Measurements from ENCODE around the gene CSH2.
A peak's percentile ranks its signal among the peaks of the same experiment; 100 is the strongest.
"Not testable (repeated sequence)": the region's sequence is repeated elsewhere in the genome, so short reads cannot be mapped to it uniquely, and the experiment has no call there.

Gene CSH2

GRCh38 chr17:63854709-63855108 is 18.8 kb downstream of the CSH2 start:
- no peak overlapping the region for H3K27ac Mint-ChIP-seq
- no peaks in the 10 kb centered on the region for H3K9me3 Mint-ChIP-seq
- peaks cover under 1% of the 10 kb centered on the region for H3K4me1 Mint-ChIP-seq (ENCODE audit: low read depth)
- H3K4me3 Mint-ChIP-seq: no peak overlapping the region
- peaks cover 10% of the 10 kb centered on the region for H3K27me3 Mint-ChIP-seq
- intact Hi-C loops (cut with micrococcal nuclease): no loop called here
- no peaks in the 10 kb centered on the region for H3K36me3 Mint-ChIP-seq (ENCODE audit: low read depth)

DNA sequence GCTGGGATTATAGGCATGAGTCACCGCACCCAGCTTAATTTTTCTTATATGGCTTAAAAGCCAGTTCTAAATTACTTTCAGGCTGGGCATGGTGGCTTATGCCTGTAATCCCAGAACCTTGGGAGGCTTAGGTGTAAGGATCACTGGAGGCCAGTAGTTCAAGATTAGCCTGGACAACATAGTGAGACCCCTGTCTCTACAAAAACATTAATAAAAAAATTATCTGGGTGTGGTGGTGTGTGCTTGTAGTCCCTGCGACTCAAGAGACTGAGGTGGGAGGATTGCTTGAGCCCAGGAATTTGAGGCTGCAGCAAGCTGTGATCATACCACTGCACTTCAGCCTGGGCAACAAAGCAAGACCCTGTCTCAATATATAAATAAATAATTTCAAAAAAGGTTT is 20.2 kb downstream of the CSH2 start:
- Mint-ChIP-seq H3K27ac (no peak overlapping the region), H3K4me3 (no peak overlapping the region), H3K36me3 (ENCODE audit: low read depth) (no peaks in the 10 kb centered on the region), H3K9me3 (peaks cover 1% of the 10 kb centered on the region), H3K27me3 (peaks cover 7% of the 10 kb centered on the region), H3K4me1 (ENCODE audit: low read depth) (peaks cover 10% of the 10 kb centered on the region)
- intact Hi-C loops (cut with micrococcal nuclease): no loop called here

DNA sequence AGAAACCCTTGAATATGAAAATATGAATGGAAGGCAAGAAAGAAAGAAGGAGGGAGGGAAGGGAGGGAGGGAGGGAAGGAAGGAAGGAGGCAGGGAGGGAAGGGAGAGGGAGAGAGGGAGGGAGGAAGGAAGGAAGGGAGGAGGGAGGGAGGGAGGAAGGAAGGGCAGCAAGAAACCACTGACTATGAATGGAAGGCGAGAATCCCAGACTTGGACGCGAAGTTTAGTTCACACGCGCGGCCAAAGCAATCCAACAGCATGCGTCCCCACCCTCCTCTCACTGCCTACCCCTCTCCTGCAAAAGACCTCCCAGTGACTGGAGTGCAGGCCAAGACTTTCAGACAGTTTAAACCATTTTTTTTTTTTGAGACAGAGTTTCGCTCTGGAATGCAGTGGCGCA is 23.1 kb downstream of the CSH2 start:
- H3K4me3 Mint-ChIP-seq: no peak overlapping the region
- intact Hi-C loops (cut with micrococcal nuclease): no loop called here
- H3K9me3 Mint-ChIP-seq: peaks cover 8% of the 10 kb centered on the region
- H3K27me3 Mint-ChIP-seq: peaks cover 7% of the 10 kb centered on the region
- H3K4me1 Mint-ChIP-seq (ENCODE audit: low read depth): peaks cover 15% of the 10 kb centered on the region
- H3K36me3 Mint-ChIP-seq (ENCODE audit: low read depth): no peaks in the 10 kb centered on the region
- no peak overlapping the region for H3K27ac Mint-ChIP-seq

- H3K4me1 Mint-ChIP-seq (ENCODE audit: low read depth): peaks cover 18% of the 10 kb centered on the region
- H3K36me3 Mint-ChIP-seq (ENCODE audit: low read depth): no peaks in the 10 kb centered on the region
- H3K27me3 Mint-ChIP-seq: peaks cover 7% of the 10 kb centered on the region
- H3K4me3 Mint-ChIP-seq: peak overlapping the region; percentile 83
- peak overlapping the region; percentile 99 for H3K27ac Mint-ChIP-seq
- peaks cover 8% of the 10 kb centered on the region for H3K9me3 Mint-ChIP-seq
- intact Hi-C loops (cut with micrococcal nuclease): loop anchor here (1.0 kb wide), 1 partner anchor 8 kb away; no protein-coding TSS in a partner anchor
These were observed 24.4 kb downstream of the CSH2 start for GRCh38 chr17:63848834-63849689.

DNA sequence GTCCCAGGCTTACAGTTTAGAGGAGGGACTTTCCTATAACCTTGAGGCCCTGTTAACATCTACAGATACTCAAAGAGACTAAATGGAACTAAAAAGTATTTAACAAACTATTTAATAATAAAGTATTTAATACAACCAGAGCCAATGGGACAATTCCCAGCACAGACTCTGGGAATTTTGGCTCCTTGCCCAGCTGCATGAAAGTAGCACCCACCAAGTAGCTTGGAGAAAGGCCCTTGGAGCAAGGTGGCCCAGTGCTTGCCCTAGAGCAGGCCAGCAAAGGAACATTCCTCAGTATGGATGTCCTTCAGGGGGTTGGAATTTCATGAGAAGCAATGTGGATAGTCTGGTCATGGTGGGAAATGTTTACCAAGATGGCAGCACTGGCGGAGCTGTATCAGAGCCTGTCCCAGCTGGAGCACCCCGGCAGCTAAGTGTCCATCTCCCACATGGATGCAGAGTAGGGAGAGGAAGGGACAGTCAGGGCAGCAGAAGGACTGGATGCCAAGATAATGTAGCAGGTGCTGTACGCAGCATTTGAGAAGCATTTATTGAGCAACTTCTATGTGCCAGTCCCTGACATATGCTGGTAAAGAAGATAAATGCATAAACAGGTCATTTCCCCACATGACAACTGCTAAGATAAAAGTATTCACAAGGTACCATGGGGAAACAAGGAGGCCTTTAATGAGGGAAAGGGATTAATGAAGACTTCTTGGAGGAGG is 25.8 kb downstream of the CSH2 start:
- H3K36me3 Mint-ChIP-seq (ENCODE audit: low read depth): no peaks in the 10 kb centered on the region
- peak overlapping the region; percentile 59 for H3K27ac Mint-ChIP-seq
- H3K4me1 Mint-ChIP-seq (ENCODE audit: low read depth): peaks cover 28% of the 10 kb centered on the region
- H3K9me3 Mint-ChIP-seq: peaks cover 8% of the 10 kb centered on the region
- intact Hi-C loops (cut with micrococcal nuclease): no loop called here
- peaks cover 7% of the 10 kb centered on the region for H3K27me3 Mint-ChIP-seq
- H3K4me3 Mint-ChIP-seq: no peak overlapping the region

DNA sequence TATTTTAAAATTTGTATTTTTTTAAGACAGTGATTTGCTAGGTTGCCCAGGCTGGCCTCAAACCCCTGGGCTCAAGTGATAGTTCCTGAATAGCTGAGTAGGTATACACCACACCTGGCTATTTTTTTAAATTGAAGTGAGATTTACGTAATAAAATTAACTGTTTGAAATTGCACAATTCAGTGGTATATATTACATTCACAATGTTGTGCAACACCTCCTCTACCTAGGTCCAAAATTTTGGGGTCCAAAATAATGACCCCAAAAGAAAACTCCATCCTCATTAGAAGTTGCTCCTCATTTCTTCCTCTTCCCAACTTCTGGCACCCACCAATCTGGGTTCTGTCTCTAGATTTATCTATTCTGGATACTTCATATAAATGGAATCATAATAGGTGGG is 28.0 kb downstream of the CSH2 start:
- peaks cover 7% of the 10 kb centered on the region for H3K27me3 Mint-ChIP-seq
- no peak overlapping the region for H3K4me3 Mint-ChIP-seq
- H3K36me3 Mint-ChIP-seq (ENCODE audit: low read depth): peaks cover 18% of the 10 kb centered on the region
- peaks cover 8% of the 10 kb centered on the region for H3K9me3 Mint-ChIP-seq
- peaks cover 40% of the 10 kb centered on the region for H3K4me1 Mint-ChIP-seq (ENCODE audit: low read depth)
- H3K27ac Mint-ChIP-seq: no peak overlapping the region
- intact Hi-C loops (cut with micrococcal nuclease): no loop called here

DNA sequence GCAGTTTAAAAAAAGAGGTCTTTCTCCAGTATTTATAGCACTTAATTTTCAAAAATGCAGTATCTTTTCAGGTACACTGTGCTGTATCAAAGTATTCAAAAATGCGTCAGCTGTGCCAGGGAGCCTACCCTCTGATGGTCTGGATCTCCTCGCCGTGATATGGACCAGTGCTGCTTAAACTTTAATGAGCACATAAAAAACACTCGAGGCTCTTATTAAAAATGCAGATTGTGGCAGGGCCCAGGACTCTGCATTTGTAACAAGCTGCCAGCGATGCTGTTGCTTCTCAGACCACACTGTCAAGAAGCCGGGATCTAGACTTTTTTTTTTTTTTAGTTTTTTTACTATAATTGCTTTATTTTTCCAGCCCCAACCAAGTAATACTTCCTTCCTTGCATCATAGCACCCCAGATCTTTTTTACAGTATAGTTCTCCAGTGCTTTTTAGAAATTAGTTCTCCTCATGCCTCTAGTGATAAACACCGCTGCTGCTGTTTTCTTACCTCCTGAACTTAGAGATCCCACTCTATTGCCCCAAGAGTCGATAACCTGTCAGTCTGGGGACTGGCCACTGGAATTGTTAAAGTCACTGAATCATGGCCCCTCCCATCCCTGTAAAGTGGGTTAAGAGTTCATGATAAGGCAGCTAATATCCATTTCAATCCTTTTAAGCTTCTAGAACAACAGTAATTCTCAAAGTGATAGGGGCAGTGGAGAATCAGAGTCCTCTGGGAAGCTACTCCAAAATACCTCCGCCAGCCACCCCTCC is 29.4 kb downstream of the CSH2 start:
- intact Hi-C loops (cut with micrococcal nuclease): loop anchor here (5.0 kb wide), 3 partner anchors 72 to 407 kb away; partner anchors contain the start of genes CCDC47, DDX42 and STRADA
- H3K4me1 Mint-ChIP-seq (ENCODE audit: low read depth): peaks cover 46% of the 10 kb centered on the region
- H3K27ac Mint-ChIP-seq: peak overlapping the region; percentile 93
- H3K9me3 Mint-ChIP-seq: peaks cover 8% of the 10 kb centered on the region
- H3K27me3 Mint-ChIP-seq: no peaks in the 10 kb centered on the region
- peaks cover 18% of the 10 kb centered on the region for H3K36me3 Mint-ChIP-seq (ENCODE audit: low read depth)
- peak overlapping the region; percentile 87 for H3K4me3 Mint-ChIP-seq

DNA sequence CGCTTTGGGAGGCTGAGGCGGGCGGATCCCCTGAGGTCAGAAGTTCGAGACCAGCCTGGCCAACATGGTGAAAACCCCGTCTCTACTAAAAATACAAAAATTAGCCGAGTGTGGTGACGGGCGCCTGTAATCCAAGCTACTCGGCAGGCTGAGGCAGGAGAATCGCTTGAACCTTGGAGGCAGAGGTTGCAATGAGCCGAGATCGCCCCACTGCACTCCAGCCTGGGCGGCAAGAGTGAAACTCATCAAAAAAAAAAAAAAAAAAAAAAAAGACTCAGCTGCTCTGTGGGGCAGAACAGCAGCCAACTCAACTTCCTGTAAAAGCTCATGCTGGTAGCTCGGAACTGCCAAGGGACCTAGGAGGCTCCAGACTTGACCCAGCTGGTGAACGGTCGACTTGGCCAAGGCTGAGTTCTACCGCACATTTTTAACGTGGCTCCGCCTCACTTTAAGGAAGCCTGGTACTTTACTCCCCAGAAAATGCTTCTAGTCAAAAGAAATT is 30.0 kb downstream of the CSH2 start:
- not testable (repeated sequence) for H3K27me3 Mint-ChIP-seq, H3K9me3 Mint-ChIP-seq
- Mint-ChIP-seq H3K27ac (peak overlapping the region; percentile 93), H3K36me3 (ENCODE audit: low read depth) (peaks cover 22% of the 10 kb centered on the region), H3K4me3 (peak overlapping the region; percentile 87), H3K4me1 (ENCODE audit: low read depth) (peaks cover 48% of the 10 kb centered on the region)
- intact Hi-C loops (cut with micrococcal nuclease): loop anchor here (5.0 kb wide), 3 partner anchors 71 to 406 kb away; partner anchors contain the start of genes CCDC47, DDX42 and STRADA

DNA sequence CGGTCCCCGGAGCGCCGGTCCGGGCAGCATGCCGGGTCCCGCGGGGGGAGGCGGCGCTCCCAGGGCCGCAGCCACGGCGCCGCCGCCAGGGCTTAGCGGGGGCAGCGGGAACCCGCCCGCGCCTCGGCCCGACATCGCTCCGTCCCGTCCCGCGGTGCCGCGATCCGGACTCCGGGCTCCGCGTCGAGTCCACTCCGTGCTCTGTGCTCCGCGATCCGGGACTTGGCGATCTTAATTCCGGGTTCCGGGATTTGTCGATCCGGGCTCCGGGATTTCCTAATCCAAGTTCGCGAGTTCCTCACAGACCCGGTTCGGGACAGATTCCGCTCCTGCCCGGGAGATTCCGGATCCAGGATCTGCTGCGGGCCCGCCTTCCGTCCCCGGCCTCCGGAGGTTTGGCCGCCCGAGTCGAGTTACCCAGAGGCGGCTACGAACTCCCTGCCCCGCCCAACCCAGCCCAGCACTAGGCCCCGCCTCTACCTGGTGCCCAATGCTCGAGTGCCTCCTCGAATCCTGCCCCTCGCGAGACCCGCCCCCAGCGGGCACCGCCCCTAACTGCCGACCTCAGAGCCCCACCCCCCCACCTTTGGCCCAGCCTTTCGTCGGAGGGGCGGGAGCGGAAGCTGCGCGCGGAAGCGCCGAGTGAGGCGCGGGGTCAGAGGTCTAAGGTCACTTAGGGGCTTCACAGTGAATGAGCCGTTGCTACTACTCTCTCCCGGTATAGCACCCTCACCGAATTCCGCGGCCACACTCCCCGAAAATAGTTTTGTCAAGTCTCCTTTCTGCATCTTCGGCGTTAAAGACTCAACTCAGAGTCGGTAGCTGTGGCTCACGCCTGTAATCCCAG is 30.7 kb downstream of the CSH2 start, which contains the start of gene SMARCD2:
SMARCD2 (minus strand) TSS at position 146 of the 847 bp plus-strand sequence; CDS start at position 135, 11 bp downstream.
- intact Hi-C loops (cut with micrococcal nuclease): loop anchor here (1.0 to 5.0 kb wide), 4 partner anchors 15 to 405 kb away; partner anchors contain the start of genes CCDC47, DDX42, FTSJ3 and PSMC5
- Mint-ChIP-seq H3K9me3 (peaks cover 1% of the 10 kb centered on the region), H3K4me3 (peak within 1 kb of the TSS; percentile 87), H3K27ac (peak within 1 kb of the TSS; percentile 93), H3K27me3 (no peaks in the 10 kb centered on the region), H3K36me3 (ENCODE audit: low read depth) (peaks cover 29% of the 10 kb centered on the region), H3K4me1 (ENCODE audit: low read depth) (peaks cover 49% of the 10 kb centered on the region)

DNA sequence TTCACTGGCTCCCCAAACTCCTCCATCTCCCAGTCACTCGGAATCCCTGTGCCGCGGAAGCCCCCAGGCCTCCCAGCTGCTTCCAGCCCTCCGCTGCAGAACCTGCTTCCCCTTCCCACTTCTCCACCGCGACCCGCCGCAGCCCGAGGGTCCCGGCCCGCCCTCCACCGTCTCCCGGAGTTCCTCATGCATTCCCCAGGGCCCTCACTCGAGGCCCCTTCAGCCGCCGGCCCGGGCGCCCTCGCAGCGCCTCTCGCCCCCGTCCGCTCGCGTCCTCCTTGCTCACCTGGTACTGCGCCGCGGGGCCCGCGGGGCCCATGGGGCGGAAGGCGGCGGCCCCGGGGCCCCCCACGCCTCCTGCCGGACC is 31.3 kb downstream of the CSH2 start:
- intact Hi-C loops (cut with micrococcal nuclease): loop anchor here (1.0 to 5.0 kb wide), 4 partner anchors 15 to 405 kb away; partner anchors contain the start of genes CCDC47, DDX42, FTSJ3 and PSMC5
- Mint-ChIP-seq H3K9me3 (no peaks in the 10 kb centered on the region), H3K4me3 (peak overlapping the region; percentile 87), H3K27ac (peak overlapping the region; percentile 93), H3K27me3 (no peaks in the 10 kb centered on the region), H3K36me3 (ENCODE audit: low read depth) (peaks cover 35% of the 10 kb centered on the region), H3K4me1 (ENCODE audit: low read depth) (peaks cover 49% of the 10 kb centered on the region)

GRCh38 chr17:63841350-63842172 is 31.9 kb downstream of the CSH2 start:
- peak overlapping the region; percentile 93 for H3K27ac Mint-ChIP-seq
- no peaks in the 10 kb centered on the region for H3K9me3 Mint-ChIP-seq
- no peaks in the 10 kb centered on the region for H3K27me3 Mint-ChIP-seq
- H3K4me1 Mint-ChIP-seq (ENCODE audit: low read depth): peaks cover 49% of the 10 kb centered on the region
- peaks cover 41% of the 10 kb centered on the region for H3K36me3 Mint-ChIP-seq (ENCODE audit: low read depth)
- peak overlapping the region; percentile 87 for H3K4me3 Mint-ChIP-seq
- intact Hi-C loops (cut with micrococcal nuclease): loop anchor here (1.0 to 5.0 kb wide), 5 partner anchors 8 to 404 kb away; partner anchors contain the start of genes CCDC47, DDX42, FTSJ3 and PSMC5
